ENCODE measurements around the gene GPLD1. TPM values are rescaled to one million over a fixed set of nuclear protein-coding genes. Genes with fewer than 3 reads are reported as not detected.
A peak's percentile ranks its signal among the peaks of the same experiment; 100 is the strongest.

The GPLD1 gene
- total RNA-seq, 1 donor from 2014 or later, result 6.0 TPM

DNA sequence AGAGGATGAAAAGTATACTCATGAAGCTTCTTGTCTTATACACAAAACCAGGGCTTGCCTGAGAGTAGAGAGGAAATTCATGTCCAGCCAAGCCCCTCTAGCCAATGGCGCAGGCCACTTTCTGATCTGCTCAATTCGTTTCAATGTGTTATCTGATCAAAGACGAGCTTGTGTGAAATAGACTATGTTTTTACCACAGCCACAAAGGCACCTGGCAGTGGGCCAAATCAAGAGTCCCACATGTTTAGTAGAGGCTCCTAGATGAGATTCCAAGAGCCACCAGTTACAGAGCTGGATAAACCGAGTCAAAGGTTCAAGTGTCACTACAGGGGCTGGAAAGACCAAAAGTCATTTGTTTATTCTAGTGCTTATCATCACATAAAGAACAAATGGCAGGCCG, 34.9 kb downstream of the GPLD1 start:
- Mint-ChIP-seq H3K4me1 (peaks cover 7% of the 10 kb centered on the region), H3K4me3 (no peak overlapping the region), H3K27ac (ENCODE audit: unreplicated experiment) (no peak overlapping the region), H3K9me3 (no peaks in the 10 kb centered on the region), H3K27me3 (ENCODE audit: low read depth) (no peaks in the 10 kb centered on the region), H3K36me3 (ENCODE audit: low read depth) (peaks cover 2% of the 10 kb centered on the region)
- TF ChIP-seq, protein P1, sequence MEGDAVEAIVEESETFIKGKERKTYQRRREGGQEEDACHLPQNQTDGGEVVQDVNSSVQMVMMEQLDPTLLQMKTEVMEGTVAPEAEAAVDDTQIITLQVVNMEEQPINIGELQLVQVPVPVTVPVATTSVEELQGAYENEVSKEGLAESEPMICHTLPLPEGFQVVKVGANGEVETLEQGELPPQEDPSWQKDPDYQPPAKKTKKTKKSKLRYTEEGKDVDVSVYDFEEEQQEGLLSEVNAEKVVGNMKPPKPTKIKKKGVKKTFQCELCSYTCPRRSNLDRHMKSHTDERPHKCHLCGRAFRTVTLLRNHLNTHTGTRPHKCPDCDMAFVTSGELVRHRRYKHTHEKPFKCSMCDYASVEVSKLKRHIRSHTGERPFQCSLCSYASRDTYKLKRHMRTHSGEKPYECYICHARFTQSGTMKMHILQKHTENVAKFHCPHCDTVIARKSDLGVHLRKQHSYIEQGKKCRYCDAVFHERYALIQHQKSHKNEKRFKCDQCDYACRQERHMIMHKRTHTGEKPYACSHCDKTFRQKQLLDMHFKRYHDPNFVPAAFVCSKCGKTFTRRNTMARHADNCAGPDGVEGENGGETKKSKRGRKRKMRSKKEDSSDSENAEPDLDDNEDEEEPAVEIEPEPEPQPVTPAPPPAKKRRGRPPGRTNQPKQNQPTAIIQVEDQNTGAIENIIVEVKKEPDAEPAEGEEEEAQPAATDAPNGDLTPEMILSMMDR (conservative IDR thresholded peaks at IDR 0.05), result no peak
- no peak for DNase-seq (ENCODE audit: low read depth, low spot score)

DNA sequence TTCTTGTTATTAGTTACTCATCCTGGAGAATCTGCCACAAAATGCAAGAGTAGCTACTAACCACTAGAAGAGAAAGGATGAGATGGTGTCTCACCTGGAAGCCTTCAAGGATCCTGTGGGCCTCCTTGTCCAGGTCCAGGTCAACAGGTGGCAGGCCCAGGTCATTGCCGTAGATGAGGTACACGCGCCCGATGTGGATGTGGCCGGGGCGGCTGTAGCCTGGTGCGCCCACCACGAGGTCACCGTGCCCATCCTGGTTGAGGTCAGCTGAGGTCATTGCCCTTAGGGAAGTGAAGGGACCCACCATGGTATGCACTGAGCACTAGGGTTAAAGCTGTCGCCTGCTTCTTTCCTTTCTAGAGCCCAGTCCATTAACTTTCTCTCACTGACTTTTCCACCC, 35.5 kb downstream of the GPLD1 start:
- H3K27me3 Mint-ChIP-seq (ENCODE audit: low read depth), result no peaks in the 10 kb centered on the region
- H3K4me3 Mint-ChIP-seq, result no peak overlapping the region
- no peaks in the 10 kb centered on the region for H3K9me3 Mint-ChIP-seq
- no peak overlapping the region for H3K27ac Mint-ChIP-seq (ENCODE audit: unreplicated experiment)
- DNase-seq (ENCODE audit: low read depth, low spot score), result no peak
- H3K36me3 Mint-ChIP-seq (ENCODE audit: low read depth), result peaks cover 2% of the 10 kb centered on the region
- H3K4me1 Mint-ChIP-seq, result peaks cover 7% of the 10 kb centered on the region
- TF ChIP-seq, protein P1 (conservative IDR thresholded peaks at IDR 0.05), result no peak

DNA sequence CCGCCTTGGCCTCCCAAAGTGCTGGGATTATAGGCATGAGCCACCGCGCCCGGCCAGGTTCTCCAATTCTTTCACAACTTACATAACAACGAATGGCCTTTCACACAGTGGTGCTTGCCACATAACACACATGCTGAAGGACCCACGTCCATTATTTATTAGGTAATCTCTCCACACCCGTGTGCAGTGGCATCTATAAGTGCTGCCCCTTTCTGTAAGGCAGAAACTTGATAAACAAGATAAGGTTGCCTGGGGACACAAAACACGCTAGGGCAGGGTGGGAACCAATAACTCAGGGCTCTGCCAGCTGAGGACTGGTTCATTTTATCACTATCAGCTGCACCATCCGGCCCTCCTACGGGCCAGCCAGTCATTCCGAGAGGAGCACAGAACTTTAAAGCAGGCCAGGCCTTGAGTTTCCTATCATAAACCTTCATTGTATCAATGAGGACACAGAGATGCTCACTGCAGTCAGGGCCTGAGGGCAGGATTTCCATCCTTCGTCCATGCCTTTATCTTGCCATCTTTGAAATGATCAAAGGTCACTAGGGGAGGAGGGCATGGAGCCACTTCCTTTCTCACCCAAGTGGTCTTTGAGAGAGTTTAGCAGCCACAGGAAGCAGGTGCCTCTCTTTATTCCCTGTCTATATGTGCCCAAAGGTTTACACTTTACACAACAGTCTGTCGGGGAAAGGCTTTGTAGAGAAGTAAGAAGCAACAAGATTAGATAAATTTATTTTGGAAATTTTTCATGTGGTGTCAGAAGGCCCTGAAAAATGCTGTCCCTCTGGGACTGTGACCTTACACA, 37.6 kb downstream of the GPLD1 start:
- H3K4me1 Mint-ChIP-seq, result peaks cover 7% of the 10 kb centered on the region
- H3K36me3 Mint-ChIP-seq (ENCODE audit: low read depth), result no peaks in the 10 kb centered on the region
- TF ChIP-seq, protein P1 (conservative IDR thresholded peaks at IDR 0.05), result no peak
- peak overlapping the region; percentile 65 for H3K27ac Mint-ChIP-seq (ENCODE audit: unreplicated experiment)
- no peak overlapping the region for H3K4me3 Mint-ChIP-seq
- DNase-seq (ENCODE audit: low read depth, low spot score), result no peak
- H3K27me3 Mint-ChIP-seq (ENCODE audit: low read depth), result no peaks in the 10 kb centered on the region
- H3K9me3 Mint-ChIP-seq, result no peaks in the 10 kb centered on the region

DNA sequence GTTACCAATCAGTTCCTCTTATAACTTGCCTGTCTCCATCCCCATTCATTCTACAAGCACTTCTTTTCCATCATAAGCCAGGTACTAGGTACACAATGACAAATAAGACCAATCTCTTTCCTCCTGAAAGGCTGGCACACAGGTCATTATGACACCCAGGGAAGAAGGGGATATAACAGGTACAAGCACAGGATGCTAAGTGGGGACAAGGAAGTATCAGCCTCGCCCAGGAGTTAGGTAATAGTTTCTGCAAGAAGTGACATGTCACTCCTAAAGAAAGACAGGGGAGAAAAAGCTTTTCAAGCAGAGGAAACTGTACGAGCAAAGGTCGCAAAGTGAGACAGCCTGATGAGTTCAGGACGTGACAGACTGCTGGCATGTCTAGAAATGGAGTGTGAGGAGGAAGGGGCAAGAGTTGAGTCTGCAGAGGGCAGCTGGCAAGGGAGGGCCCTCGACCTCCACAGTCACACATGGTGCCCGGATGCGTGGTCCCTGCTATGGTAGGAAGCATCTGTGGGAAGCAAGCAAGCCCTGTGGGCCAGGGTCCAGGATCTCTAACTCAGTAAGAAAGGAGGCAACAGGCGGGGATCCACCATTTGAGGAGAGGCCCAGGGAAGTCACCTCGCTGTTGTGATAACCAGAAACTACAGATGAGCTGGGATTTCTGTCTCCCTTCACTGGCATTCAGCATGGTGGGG, 40.4 kb downstream of the GPLD1 start:
- TF ChIP-seq, protein P1 (conservative IDR thresholded peaks at IDR 0.05), result no peak
- no peaks in the 10 kb centered on the region for H3K27me3 Mint-ChIP-seq (ENCODE audit: low read depth)
- H3K36me3 Mint-ChIP-seq (ENCODE audit: low read depth), result no peaks in the 10 kb centered on the region
- H3K27ac Mint-ChIP-seq (ENCODE audit: unreplicated experiment), result no peak overlapping the region
- peaks cover 7% of the 10 kb centered on the region for H3K4me1 Mint-ChIP-seq
- no peaks in the 10 kb centered on the region for H3K9me3 Mint-ChIP-seq
- H3K4me3 Mint-ChIP-seq, result no peak overlapping the region
- no peak for DNase-seq (ENCODE audit: low read depth, low spot score)

DNA sequence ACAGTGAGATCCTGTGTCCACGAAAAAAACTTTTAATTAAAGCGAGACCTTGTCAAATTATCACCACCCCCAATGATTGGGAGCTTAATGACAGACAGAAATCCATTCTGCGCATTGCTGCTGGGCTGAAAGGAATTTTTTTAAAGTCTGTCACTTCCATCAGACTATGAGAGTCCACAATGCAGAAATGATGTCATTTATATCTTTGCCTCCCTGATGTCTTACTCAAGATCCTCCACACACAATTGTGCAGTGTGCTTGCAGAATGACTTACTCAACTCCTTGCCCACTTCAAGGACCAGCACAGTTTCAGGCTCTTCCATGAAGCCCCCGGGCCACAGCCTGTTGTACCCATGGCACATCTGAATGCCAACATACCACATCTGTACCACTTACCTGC, 41.0 kb downstream of the GPLD1 start:
- H3K36me3 Mint-ChIP-seq (ENCODE audit: low read depth), result no peaks in the 10 kb centered on the region

More for the DNA sequence above, 41.0 kb downstream of the GPLD1 start:
- TF ChIP-seq, protein P1 (conservative IDR thresholded peaks at IDR 0.05), result no peak
- DNase-seq (ENCODE audit: low read depth, low spot score), result no peak
- H3K27ac Mint-ChIP-seq (ENCODE audit: unreplicated experiment), result no peak overlapping the region
- no peak overlapping the region for H3K4me3 Mint-ChIP-seq
- no peaks in the 10 kb centered on the region for H3K27me3 Mint-ChIP-seq (ENCODE audit: low read depth)
- peaks cover 7% of the 10 kb centered on the region for H3K4me1 Mint-ChIP-seq
- no peaks in the 10 kb centered on the region for H3K9me3 Mint-ChIP-seq
